K562 (cell line): ENCODE results near the gene KRT76. TPM values are rescaled to one million over a fixed set of nuclear protein-coding genes. Genes with fewer than 3 reads are reported as not detected.

Experiments used
- CBX3 ChIP-seq, 2 experiments: IDR thresholded peaks; 1 replicate in 1 of 2; 2 replicates in 1 of 2; pipeline ENCODE4 v1.6.1; 2012; ENCODE audit warnings: inconsistent platforms in 2 of 2, low read length in 2 of 2, borderline replicate concordance in 1 of 2, control low read depth in 1 of 2
- CBX8 ChIP-seq: fragments of 200-600 bp; sonication (generic); IDR thresholded peaks from 2 replicates; pipeline ENCODE4 v1.6.1; 2012; ENCODE audit warnings: borderline replicate concordance, mixed run types, low read depth, mild to moderate bottlenecking, moderate library complexity, mixed read lengths, low read length, control low read depth, inconsistent platforms; ENCODE audit not compliant: poor library complexity, severe bottlenecking; ENCODE audit errors: extremely low read depth
- ELF2 ChIP-seq: fragments of 250-450 bp; sonication (Bioruptor Pico); IDR thresholded peaks from 2 replicates; pipeline ENCODE4 v1.5.0; 2021; ENCODE audit warnings: mild to moderate bottlenecking
- ETV6 ChIP-seq, 3 experiments: fragments of 150-350 bp in 1 of 3; sonication (generic) in 1 of 3; formaldehyde crosslinking in 1 of 3; IDR thresholded peaks; 2 replicates each; pipeline versions ENCODE4 v1.6.1 to v1.8.0; 2014 to 2022; ENCODE audit warnings: borderline replicate concordance in 2 of 3, low read depth in 2 of 3, antibody characterized with exemption in 1 of 3, low read length in 1 of 3, mild to moderate bottlenecking in 1 of 3, missing genetic modification reagents in 1 of 3
- FOS ChIP-seq: IDR thresholded peaks from 3 replicates; pipeline ENCODE4 v1.6.1; 2011; ENCODE audit not compliant: insufficient read length; ENCODE audit errors: extremely low read depth
- MIER1 ChIP-seq: fragments of 450-650 bp; IDR thresholded peaks from 2 replicates; pipeline ENCODE4 v1.6.1; 2016; ENCODE audit warnings: antibody characterized with exemption, mild to moderate bottlenecking, low read depth
- SRSF3 ChIP-seq: fragments of 200-400 bp; formaldehyde crosslinking; IDR thresholded peaks from 2 replicates; pipeline ENCODE4 v1.6.1; 2016; ENCODE audit warnings: mild to moderate bottlenecking, low read length, moderate library complexity; ENCODE audit not compliant: insufficient read depth
- STAG1 ChIP-seq: sonication (generic); formaldehyde crosslinking; IDR thresholded peaks from 2 replicates; pipeline ENCODE4 v1.5.0; 2020; ENCODE audit warnings: missing genetic modification reagents, borderline replicate concordance
- polyA plus RNA-seq, 8 experiments: library from polyadenylated mRNA; depleted of rRNA in 4 of 8; stranded (reverse) in 5 of 8; unstranded in 3 of 8; fragments of >200 nt; fragmentation: Nextera tagmentation in 2 of 8; fragmentation: Illumina TruSeq in 1 of 8; extraction: Ambion mirVana in 2 of 8; extraction: Trizol in 1 of 8; gene quantifications; 2 replicates each; pipeline versions ENCODE4 v1.2.1 to v1.2.3, GENCODE V29; 2011 to 2014; ENCODE audit warnings: inconsistent platforms in 1 of 8, missing spikeins in 1 of 8
- total RNA-seq, 7 experiments: library from RNA; depleted of rRNA in 6 of 7; stranded (reverse); fragments of >200 nt in 6 of 7; fragmentation: Illumina TruSeq in 2 of 7; extraction: Trizol in 2 of 7; gene quantifications; 2 replicates each; pipeline versions ENCODE4 v1.2.1 to v1.2.3, GENCODE V29; 2011 to 2021; ENCODE audit warnings: low replicate concordance in 1 of 7
- TF ChIP-seq, protein P1 (sequence below): IDR thresholded peaks from 3 replicates; pipeline ENCODE4 v1.6.1; 2011; ENCODE audit warnings: borderline replicate concordance, mild to moderate bottlenecking, moderate library complexity; ENCODE audit not compliant: insufficient read length; ENCODE audit errors: extremely low read depth
- TF ChIP-seq, protein P2 (sequence below): sonication (generic); formaldehyde crosslinking; IDR thresholded peaks from 2 replicates; pipeline ENCODE4 v1.8.1; 2023; ENCODE audit warnings: missing genetic modification reagents, mild to moderate bottlenecking, borderline replicate concordance
- TF ChIP-seq, protein P3 (sequence below): fragments of 200-800 bp; sonication (Bioruptor generic); IDR thresholded peaks from 2 replicates; pipeline ENCODE4 v1.6.1; 2017; ENCODE audit warnings: missing genetic modification characterization, missing compliant biosample characterization

The KRT76 gene
- total and polyA plus RNA-seq, 9 of the 15 experiments (the other 6 are each of a cell fraction or from before 2014, with no cell fraction given): not detected

DNA sequence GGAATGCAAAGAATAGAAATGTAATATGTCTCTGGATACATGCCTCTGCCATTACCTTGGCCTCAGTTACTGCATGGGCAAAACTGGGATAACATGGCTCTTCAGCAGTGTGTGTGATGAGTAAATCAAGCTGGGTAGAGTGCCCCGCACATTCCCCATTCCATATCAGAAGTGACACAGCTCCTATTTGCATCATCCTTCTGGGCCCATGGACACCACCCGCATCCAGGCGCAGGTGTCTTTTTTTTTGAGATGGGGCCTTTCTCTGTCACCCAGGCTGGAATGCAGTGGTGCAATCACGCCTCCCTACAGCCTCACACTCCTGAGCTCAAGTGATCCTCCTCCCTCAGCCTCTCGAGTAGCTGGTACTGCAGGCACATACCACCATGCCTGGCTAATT, 31.6 kb downstream of the KRT76 start (continued):
- TF ChIP-seq, protein P1, sequence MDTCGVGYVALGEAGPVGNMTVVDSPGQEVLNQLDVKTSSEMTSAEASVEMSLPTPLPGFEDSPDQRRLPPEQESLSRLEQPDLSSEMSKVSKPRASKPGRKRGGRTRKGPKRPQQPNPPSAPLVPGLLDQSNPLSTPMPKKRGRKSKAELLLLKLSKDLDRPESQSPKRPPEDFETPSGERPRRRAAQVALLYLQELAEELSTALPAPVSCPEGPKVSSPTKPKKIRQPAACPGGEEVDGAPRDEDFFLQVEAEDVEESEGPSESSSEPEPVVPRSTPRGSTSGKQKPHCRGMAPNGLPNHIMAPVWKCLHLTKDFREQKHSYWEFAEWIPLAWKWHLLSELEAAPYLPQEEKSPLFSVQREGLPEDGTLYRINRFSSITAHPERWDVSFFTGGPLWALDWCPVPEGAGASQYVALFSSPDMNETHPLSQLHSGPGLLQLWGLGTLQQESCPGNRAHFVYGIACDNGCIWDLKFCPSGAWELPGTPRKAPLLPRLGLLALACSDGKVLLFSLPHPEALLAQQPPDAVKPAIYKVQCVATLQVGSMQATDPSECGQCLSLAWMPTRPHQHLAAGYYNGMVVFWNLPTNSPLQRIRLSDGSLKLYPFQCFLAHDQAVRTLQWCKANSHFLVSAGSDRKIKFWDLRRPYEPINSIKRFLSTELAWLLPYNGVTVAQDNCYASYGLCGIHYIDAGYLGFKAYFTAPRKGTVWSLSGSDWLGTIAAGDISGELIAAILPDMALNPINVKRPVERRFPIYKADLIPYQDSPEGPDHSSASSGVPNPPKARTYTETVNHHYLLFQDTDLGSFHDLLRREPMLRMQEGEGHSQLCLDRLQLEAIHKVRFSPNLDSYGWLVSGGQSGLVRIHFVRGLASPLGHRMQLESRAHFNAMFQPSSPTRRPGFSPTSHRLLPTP: no peak
- TF ChIP-seq FOS (no peak), SRSF3 (no peak), STAG1 (CRISPR knock-in tag) (no peak), CBX8 (no peak), ELF2 (no peak), ETV6 (IDR thresholded peaks at IDR 0.05; ENCODE audit: borderline replicate concordance in 1 of 2, low read depth in 2 of 2, low read length in 1 of 2) (no peak), ETV6 (CRISPR knock-in tag; IDR thresholded peaks at IDR 0.05; ENCODE audit: borderline replicate concordance) (no peak), MIER1 (no peak), CBX3 (IDR thresholded peaks at IDR 0.05; ENCODE audit: borderline replicate concordance in 1 of 2, low read length in 2 of 2) (no peak)
- TF ChIP-seq, protein P2, sequence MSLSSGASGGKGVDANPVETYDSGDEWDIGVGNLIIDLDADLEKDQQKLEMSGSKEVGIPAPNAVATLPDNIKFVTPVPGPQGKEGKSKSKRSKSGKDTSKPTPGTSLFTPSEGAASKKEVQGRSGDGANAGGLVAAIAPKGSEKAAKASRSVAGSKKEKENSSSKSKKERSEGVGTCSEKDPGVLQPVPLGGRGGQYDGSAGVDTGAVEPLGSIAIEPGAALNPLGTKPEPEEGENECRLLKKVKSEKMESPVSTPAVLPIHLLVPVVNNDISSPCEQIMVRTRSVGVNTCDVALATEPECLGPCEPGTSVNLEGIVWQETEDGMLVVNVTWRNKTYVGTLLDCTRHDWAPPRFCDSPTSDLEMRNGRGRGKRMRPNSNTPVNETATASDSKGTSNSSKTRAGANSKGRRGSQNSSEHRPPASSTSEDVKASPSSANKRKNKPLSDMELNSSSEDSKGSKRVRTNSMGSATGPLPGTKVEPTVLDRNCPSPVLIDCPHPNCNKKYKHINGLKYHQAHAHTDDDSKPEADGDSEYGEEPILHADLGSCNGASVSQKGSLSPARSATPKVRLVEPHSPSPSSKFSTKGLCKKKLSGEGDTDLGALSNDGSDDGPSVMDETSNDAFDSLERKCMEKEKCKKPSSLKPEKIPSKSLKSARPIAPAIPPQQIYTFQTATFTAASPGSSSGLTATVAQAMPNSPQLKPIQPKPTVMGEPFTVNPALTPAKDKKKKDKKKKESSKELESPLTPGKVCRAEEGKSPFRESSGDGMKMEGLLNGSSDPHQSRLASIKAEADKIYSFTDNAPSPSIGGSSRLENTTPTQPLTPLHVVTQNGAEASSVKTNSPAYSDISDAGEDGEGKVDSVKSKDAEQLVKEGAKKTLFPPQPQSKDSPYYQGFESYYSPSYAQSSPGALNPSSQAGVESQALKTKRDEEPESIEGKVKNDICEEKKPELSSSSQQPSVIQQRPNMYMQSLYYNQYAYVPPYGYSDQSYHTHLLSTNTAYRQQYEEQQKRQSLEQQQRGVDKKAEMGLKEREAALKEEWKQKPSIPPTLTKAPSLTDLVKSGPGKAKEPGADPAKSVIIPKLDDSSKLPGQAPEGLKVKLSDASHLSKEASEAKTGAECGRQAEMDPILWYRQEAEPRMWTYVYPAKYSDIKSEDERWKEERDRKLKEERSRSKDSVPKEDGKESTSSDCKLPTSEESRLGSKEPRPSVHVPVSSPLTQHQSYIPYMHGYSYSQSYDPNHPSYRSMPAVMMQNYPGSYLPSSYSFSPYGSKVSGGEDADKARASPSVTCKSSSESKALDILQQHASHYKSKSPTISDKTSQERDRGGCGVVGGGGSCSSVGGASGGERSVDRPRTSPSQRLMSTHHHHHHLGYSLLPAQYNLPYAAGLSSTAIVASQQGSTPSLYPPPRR: no peak
- TF ChIP-seq, protein P3, sequence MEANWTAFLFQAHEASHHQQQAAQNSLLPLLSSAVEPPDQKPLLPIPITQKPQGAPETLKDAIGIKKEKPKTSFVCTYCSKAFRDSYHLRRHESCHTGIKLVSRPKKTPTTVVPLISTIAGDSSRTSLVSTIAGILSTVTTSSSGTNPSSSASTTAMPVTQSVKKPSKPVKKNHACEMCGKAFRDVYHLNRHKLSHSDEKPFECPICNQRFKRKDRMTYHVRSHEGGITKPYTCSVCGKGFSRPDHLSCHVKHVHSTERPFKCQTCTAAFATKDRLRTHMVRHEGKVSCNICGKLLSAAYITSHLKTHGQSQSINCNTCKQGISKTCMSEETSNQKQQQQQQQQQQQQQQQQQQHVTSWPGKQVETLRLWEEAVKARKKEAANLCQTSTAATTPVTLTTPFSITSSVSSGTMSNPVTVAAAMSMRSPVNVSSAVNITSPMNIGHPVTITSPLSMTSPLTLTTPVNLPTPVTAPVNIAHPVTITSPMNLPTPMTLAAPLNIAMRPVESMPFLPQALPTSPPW (CRISPR knock-in tag): no peak
- TF ChIP-seq, all 486 proteins: peak for 0
